SK-N-SH (cell line): ENCODE data around the gene ELF5.

Experiments used
- FOXJ3 ChIP-seq: sonication (generic); formaldehyde crosslinking; IDR thresholded peaks from 2 replicates; pipeline ENCODE4 v1.5.1; 2020; ENCODE audit warnings: mild to moderate bottlenecking, missing genetic modification reagents
- MXI1 ChIP-seq: IDR thresholded peaks from 2 replicates; pipeline ENCODE4 v1.6.1; 2012; ENCODE audit warnings: mild to moderate bottlenecking, low read depth, low read length, improper control_type of control experiment
- POLR2AphosphoS5 ChIP-seq: IDR thresholded peaks from 2 replicates; pipeline ENCODE4 v1.6.1; 2012; ENCODE audit warnings: low read depth, low read length
- RFX5 ChIP-seq: IDR thresholded peaks from 2 replicates; pipeline ENCODE4 v1.6.1; 2012; ENCODE audit warnings: mild to moderate bottlenecking, improper control_type of control experiment, low read length
- SIN3A ChIP-seq: IDR thresholded peaks from 2 replicates; pipeline ENCODE4 v1.6.1; 2012; ENCODE audit warnings: low read depth, mild to moderate bottlenecking, low read length, moderate library complexity, borderline replicate concordance
- SMC3 ChIP-seq: IDR thresholded peaks from 2 replicates; pipeline ENCODE4 v1.6.1; 2012; ENCODE audit warnings: low read depth, low read length, improper control_type of control experiment
- TF ChIP-seq, protein P1 (sequence below): fragments of 200-600 bp; sonication (generic); IDR thresholded peaks from 2 replicates; pipeline ENCODE4 v1.6.1; 2017; ENCODE audit warnings: antibody characterized with exemption, mild to moderate bottlenecking, moderate library complexity
- TF ChIP-seq, protein P2 (sequence below): IDR thresholded peaks from 2 replicates; pipeline ENCODE4; 2012
- TF ChIP-seq, protein P3 (sequence below): fragments of 150-350 bp; IDR thresholded peaks from 2 replicates; pipeline ENCODE4 v1.6.1; 2016; ENCODE audit warnings: mild to moderate bottlenecking, low read depth, low read length
- TF ChIP-seq, protein P4 (sequence below): IDR thresholded peaks from 2 replicates; pipeline ENCODE4 v1.4.0; 2012; ENCODE audit warnings: low read depth

DNA sequence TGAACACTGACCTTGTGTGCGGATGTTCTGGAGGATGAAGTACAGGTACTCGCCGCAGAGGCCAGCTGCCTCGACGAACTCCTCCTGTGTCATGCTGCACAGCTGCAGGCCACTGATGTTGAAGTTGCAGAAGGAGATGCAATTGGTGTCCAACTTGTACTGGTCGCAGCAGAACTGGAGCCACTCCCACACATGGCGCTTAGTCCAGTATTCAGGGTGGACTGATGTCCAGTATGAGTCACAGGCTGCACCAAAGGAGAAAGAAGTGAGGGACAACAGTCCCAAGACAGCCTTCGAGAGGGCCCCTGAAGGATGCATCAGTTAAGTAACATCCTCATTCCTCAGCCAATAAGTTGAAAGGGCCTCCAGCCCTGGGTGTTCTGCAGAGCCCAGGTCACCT, 20.1 kb downstream of the ELF5 start:
- TF ChIP-seq, protein P1, sequence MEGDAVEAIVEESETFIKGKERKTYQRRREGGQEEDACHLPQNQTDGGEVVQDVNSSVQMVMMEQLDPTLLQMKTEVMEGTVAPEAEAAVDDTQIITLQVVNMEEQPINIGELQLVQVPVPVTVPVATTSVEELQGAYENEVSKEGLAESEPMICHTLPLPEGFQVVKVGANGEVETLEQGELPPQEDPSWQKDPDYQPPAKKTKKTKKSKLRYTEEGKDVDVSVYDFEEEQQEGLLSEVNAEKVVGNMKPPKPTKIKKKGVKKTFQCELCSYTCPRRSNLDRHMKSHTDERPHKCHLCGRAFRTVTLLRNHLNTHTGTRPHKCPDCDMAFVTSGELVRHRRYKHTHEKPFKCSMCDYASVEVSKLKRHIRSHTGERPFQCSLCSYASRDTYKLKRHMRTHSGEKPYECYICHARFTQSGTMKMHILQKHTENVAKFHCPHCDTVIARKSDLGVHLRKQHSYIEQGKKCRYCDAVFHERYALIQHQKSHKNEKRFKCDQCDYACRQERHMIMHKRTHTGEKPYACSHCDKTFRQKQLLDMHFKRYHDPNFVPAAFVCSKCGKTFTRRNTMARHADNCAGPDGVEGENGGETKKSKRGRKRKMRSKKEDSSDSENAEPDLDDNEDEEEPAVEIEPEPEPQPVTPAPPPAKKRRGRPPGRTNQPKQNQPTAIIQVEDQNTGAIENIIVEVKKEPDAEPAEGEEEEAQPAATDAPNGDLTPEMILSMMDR, result no peak
- TF ChIP-seq, protein P2, sequence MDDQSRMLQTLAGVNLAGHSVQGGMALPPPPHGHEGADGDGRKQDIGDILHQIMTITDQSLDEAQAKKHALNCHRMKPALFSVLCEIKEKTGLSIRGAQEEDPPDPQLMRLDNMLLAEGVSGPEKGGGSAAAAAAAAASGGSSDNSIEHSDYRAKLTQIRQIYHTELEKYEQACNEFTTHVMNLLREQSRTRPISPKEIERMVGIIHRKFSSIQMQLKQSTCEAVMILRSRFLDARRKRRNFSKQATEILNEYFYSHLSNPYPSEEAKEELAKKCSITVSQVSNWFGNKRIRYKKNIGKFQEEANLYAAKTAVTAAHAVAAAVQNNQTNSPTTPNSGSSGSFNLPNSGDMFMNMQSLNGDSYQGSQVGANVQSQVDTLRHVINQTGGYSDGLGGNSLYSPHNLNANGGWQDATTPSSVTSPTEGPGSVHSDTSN, result no peak
- TF ChIP-seq SMC3 (no peak), POLR2AphosphoS5 (no peak), RFX5 (no peak), FOXJ3 (no peak), MXI1 (no peak), SIN3A (no peak)
- TF ChIP-seq, protein P3, sequence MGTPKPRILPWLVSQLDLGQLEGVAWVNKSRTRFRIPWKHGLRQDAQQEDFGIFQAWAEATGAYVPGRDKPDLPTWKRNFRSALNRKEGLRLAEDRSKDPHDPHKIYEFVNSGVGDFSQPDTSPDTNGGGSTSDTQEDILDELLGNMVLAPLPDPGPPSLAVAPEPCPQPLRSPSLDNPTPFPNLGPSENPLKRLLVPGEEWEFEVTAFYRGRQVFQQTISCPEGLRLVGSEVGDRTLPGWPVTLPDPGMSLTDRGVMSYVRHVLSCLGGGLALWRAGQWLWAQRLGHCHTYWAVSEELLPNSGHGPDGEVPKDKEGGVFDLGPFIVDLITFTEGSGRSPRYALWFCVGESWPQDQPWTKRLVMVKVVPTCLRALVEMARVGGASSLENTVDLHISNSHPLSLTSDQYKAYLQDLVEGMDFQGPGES, result no peak
- TF ChIP-seq, protein P4, sequence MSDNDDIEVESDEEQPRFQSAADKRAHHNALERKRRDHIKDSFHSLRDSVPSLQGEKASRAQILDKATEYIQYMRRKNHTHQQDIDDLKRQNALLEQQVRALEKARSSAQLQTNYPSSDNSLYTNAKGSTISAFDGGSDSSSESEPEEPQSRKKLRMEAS, result no peak
